HG03039 (cell line): ENCODE data around the gene TASP1.
"Not testable (repeated sequence)": the region's sequence is repeated elsewhere in the genome, so short reads cannot be mapped to it uniquely, and the experiment has no call there.

Experiments used
- ATAC-seq: cut with Tn5 transposase; IDR thresholded peaks from one replicate; pipeline ENCODE4 v1.9.1; 2021; ENCODE audit warnings: mild to moderate bottlenecking, moderate library complexity; ENCODE audit not compliant: unreplicated experiment

Gene TASP1

GRCh38 chr20:13638496-13639149 lies at the start of gene TASP1:
TASP1 (minus strand) TSS chr20:13638932; CDS start chr20:13630078, 8,854 bp downstream.
- peak; percentile 100 for ATAC-seq

- ATAC-seq, result no peak
Observed at GRCh38 chr20:13687815-13688214, 49.1 kb upstream of the TASP1 start.

- no peak for ATAC-seq
Observed at GRCh38 chr20:13685623-13686022, 46.9 kb upstream of the TASP1 start.

GRCh38 chr20:13684566-13685222 lies 46.0 kb upstream of the TASP1 start:
- ATAC-seq, result peak; percentile 65

- ATAC-seq, result no peak
Observed at GRCh38 chr20:13683833-13684232, 45.1 kb upstream of the TASP1 start.

GRCh38 chr20:13681248-13682125 lies 42.8 kb upstream of the TASP1 start:
- ATAC-seq, result peak; percentile 91

- ATAC-seq, result no peak
Observed at GRCh38 chr20:13678944-13679343, 40.2 kb upstream of the TASP1 start.

GRCh38 chr20:13677241-13677640 lies 38.5 kb upstream of the TASP1 start:
- ATAC-seq, result no peak

GRCh38 chr20:13676682-13677081 lies 38.0 kb upstream of the TASP1 start:
- no peak for ATAC-seq

GRCh38 chr20:13672690-13673089 lies 34.0 kb upstream of the TASP1 start:
- ATAC-seq, result no peak

- no peak for ATAC-seq
Observed at GRCh38 chr20:13671916-13672378, 33.2 kb upstream of the TASP1 start.

GRCh38 chr20:13671512-13671911 lies 32.8 kb upstream of the TASP1 start:
- no peak for ATAC-seq

GRCh38 chr20:13670160-13670559 lies 31.4 kb upstream of the TASP1 start:
- ATAC-seq, result no peak

GRCh38 chr20:13665709-13666395 lies 27.1 kb upstream of the TASP1 start:
- ATAC-seq, result no peak

GRCh38 chr20:13661070-13661685 lies 22.4 kb upstream of the TASP1 start:
- no peak for ATAC-seq

- ATAC-seq, result peak; percentile 83
Observed at GRCh38 chr20:13659288-13659687, 20.6 kb upstream of the TASP1 start.

- not testable (repeated sequence) for ATAC-seq
Observed at GRCh38 chr20:13658060-13658459, 19.3 kb upstream of the TASP1 start.

GRCh38 chr20:13656721-13657368 lies 18.1 kb upstream of the TASP1 start:
- ATAC-seq, result no peak

- no peak for ATAC-seq
Observed at GRCh38 chr20:13654463-13655023, 15.8 kb upstream of the TASP1 start.

- ATAC-seq, result no peak
Observed at GRCh38 chr20:13650474-13650873, 11.7 kb upstream of the TASP1 start.
